CD4-positive, alpha-beta T cell (primary cell): Measurements from ENCODE around the gene MOB1B. TPM values are rescaled to one million over a fixed set of nuclear protein-coding genes. Genes with fewer than 3 reads are reported as not detected.
"Not testable (repeated sequence)": the region's sequence is repeated elsewhere in the genome, so short reads cannot be mapped to it uniquely, and the experiment has no call there.

Source experiments
- ATAC-seq: fragments of 200-7000 bp; cut with Tn5 transposase; one replicate; pipeline ENCODE4 v1.10.0; 2022; ENCODE audit warnings: mild to moderate bottlenecking; ENCODE audit not compliant: poor library complexity
- CTCF ChIA-PET: fragments of 350-600 bp; sonication (Branson Sonifier 250); formaldehyde crosslinking; loops from one replicate; lab custom pipeline; 2021; ENCODE audit warnings: antibody characterized with exemption, inconsistent platforms; lab: Charles Lee
- POLR2A ChIA-PET: fragments of 350-600 bp; sonication (Branson Sonifier 250); formaldehyde crosslinking; loops from one replicate; lab custom pipeline; 2021; ENCODE audit warnings: antibody characterized with exemption, inconsistent platforms; lab: Charles Lee
- DNase-seq, 14 experiments: peaks; one replicate each; pipeline ENCODE4 v3.0.0-alpha.2; 2013 to 2020; ENCODE audit warnings: mixed read lengths in 2 of 14
- H3K27ac ChIP-seq, 2 donors: one replicate each; pipeline versions ENCODE4 v1.5.1 to v1.7.0; 2013; ENCODE audit warnings: low read length in 2 of 2, low read depth in 1 of 2, mild to moderate bottlenecking in 1 of 2
- H3K27me3 ChIP-seq, 2 experiments: 1 replicate in 1 of 2; 2 replicates in 1 of 2; pipeline versions ENCODE4 v1.6.1 to v1.7.0; 2013; ENCODE audit warnings: low read length in 2 of 2, control low read depth in 1 of 2, mild to moderate bottlenecking in 1 of 2, moderate library complexity in 1 of 2; ENCODE audit not compliant: insufficient read depth in 2 of 2, control insufficient read depth in 1 of 2
- H3K36me3 ChIP-seq: one replicate; pipeline ENCODE4 v1.6.1; 2013; ENCODE audit warnings: low read length, control low read depth; ENCODE audit not compliant: insufficient read depth
- H3K4me1 ChIP-seq: one replicate; pipeline ENCODE4 v1.6.1; 2013; ENCODE audit warnings: low read length, control low read depth; ENCODE audit not compliant: insufficient read depth
- H3K4me3 ChIP-seq: one replicate; pipeline ENCODE4 v1.5.1; 2013; ENCODE audit warnings: mild to moderate bottlenecking, low read length, moderate library complexity
- H3K9me3 ChIP-seq, 2 experiments: 1 replicate in 1 of 2; 2 replicates in 1 of 2; pipeline versions ENCODE4 v1.6.1 to v1.7.0; 2013; ENCODE audit warnings: low read length in 2 of 2, mild to moderate bottlenecking in 2 of 2, control low read depth in 1 of 2, moderate library complexity in 1 of 2; ENCODE audit not compliant: control insufficient read depth in 1 of 2, insufficient read depth in 1 of 2
- H3K27ac Mint-ChIP-seq: one replicate; pipeline ENCODE4 v1.8.0; 2020; ENCODE audit warnings: mixed read lengths
- H3K27me3 Mint-ChIP-seq: one replicate; pipeline ENCODE4 v1.8.0; 2021; ENCODE audit warnings: mixed read lengths
- H3K36me3 Mint-ChIP-seq: one replicate; pipeline ENCODE4 v1.8.0; 2021; ENCODE audit warnings: low read depth, mixed read lengths
- H3K4me1 Mint-ChIP-seq: one replicate; pipeline ENCODE4 v1.8.0; 2021; ENCODE audit warnings: low read depth, mixed read lengths
- H3K4me3 Mint-ChIP-seq: one replicate; pipeline ENCODE4 v1.8.0; 2020; ENCODE audit warnings: mild to moderate bottlenecking, mixed read lengths
- H3K9me3 Mint-ChIP-seq: one replicate; pipeline ENCODE4 v1.8.0; 2020; ENCODE audit warnings: mixed read lengths
- CTCF ChIP-seq: fragments of 200-600 bp; IDR thresholded peaks from one replicate; pipeline ENCODE4 v1.8.0; 2022; ENCODE audit warnings: antibody characterized with exemption, mild to moderate bottlenecking
- intact Hi-C, 2 experiments: fragments of 100-400 bp; cut with DNase I in 1 of 2; cut with micrococcal nuclease in 1 of 2; formaldehyde crosslinking; loops; one replicate each; pipeline versions ENCODE4 v1.15.1 to v1.9.0; 2023 to 2025; cut with DNase I, micrococcal nuclease
- total RNA-seq, 174 experiments: library from RNA in 2 of 174; stranded (reverse) in 2 of 174; gene quantifications; one replicate each; pipeline ENCODE4 v1.2.3 and lab custom pipeline; 2021 to 2026

Gene MOB1B
- total RNA-seq, 2 experiments from 2014 or later, result 13.1 to 13.4 TPM

DNA sequence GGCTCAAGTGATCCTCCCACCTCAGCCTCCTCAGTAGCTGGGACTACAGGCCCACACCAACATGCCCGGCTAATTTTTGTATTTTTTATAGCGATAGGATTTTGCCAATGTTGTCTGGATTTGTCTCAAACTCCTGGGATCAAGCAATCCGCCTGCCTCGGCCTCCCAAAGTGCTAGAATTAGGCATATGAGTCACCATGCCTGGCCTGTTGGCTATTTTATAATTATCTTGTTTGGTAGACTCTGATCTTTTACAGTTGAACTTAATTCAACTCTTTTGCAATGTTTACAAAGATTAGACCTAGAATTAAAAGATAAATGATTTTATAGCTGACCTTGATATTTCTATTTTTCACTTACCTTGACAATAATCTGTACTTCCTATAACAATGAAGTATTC, 109.3 kb downstream of the MOB1B start:
- H3K4me1 ChIP-seq, result peaks cover 2% of the 10 kb centered on the region
- H3K27me3 ChIP-seq, result no peaks in the 10 kb centered on the region
- Mint-ChIP-seq H3K27ac (no peak overlapping the region), H3K27me3 (no peaks in the 10 kb centered on the region), H3K4me1 (peaks cover 36% of the 10 kb centered on the region), H3K36me3 (peaks cover 53% of the 10 kb centered on the region), H3K9me3 (no peaks in the 10 kb centered on the region), H3K4me3 (no peak overlapping the region)
- ATAC-seq (no peak), DNase-seq (no peak)
- no peak overlapping the region for H3K4me3 ChIP-seq
- peaks cover 10% of the 10 kb centered on the region for H3K36me3 ChIP-seq
- TF ChIP-seq CTCF, result no peak
- intact Hi-C loops, result loop anchor here in 1 of 2 experiments (2.0 kb wide), 1 partner anchor 27 kb away; no protein-coding TSS in a partner anchor
- no peaks in the 10 kb centered on the region for H3K9me3 ChIP-seq
- ChIA-PET CTCF (interaction anchor here (1.4 kb wide), 1 partner anchor 13 kb away, joined by 5 read pairs; no protein-coding TSS in a partner anchor), POLR2A (no interaction called here)
- no peak overlapping the region for H3K27ac ChIP-seq

DNA sequence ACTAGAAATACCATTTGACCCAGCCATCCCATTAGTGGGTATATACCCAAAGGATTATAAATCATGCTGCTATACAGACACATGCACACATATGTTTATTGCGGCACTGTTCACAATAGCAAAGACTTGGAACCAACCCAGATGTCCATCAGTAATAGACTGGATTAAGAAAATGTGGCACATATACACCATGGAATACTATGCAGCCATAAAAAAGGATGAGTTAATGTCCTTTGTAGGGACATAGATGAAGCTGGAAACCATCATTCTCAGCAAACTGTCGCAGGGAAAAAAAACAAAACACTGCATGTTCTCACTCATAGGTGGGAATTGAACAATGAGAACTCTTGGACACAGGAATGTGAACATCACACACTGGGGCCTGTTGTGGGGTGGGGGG, 115.2 kb downstream of the MOB1B start:
- H3K27me3 ChIP-seq, H3K27me3 Mint-ChIP-seq, H3K4me1 ChIP-seq, H3K9me3 Mint-ChIP-seq, intact Hi-C loops, H3K36me3 ChIP-seq, H3K4me3 Mint-ChIP-seq, CTCF ChIA-PET, H3K4me3 ChIP-seq, ATAC-seq, H3K9me3 ChIP-seq, H3K27ac ChIP-seq, DNase-seq: not testable (repeated sequence)
- peaks cover 50% of the 10 kb centered on the region for H3K36me3 Mint-ChIP-seq
- POLR2A ChIA-PET, result interaction anchor here (0.6 kb wide), 1 partner anchor 281 kb away, joined by 3 read pairs; no protein-coding TSS in a partner anchor
- H3K27ac Mint-ChIP-seq, result peak overlapping the region; percentile 12
- H3K4me1 Mint-ChIP-seq, result peaks cover 12% of the 10 kb centered on the region

- H3K36me3 Mint-ChIP-seq, result peaks cover 51% of the 10 kb centered on the region
- no peaks in the 10 kb centered on the region for H3K9me3 Mint-ChIP-seq
- H3K4me1 ChIP-seq, result no peaks in the 10 kb centered on the region
- H3K4me3 ChIP-seq, result no peak overlapping the region
- no peak for TF ChIP-seq CTCF
- no peaks in the 10 kb centered on the region for H3K27me3 ChIP-seq
- ChIA-PET CTCF (interaction anchor here (0.7 kb wide), 1 partner anchor 34 kb away, joined by 3 read pairs; no protein-coding TSS in a partner anchor), POLR2A (no interaction called here)
- peaks cover 24% of the 10 kb centered on the region for H3K36me3 ChIP-seq
- H3K27ac ChIP-seq, result no peak overlapping the region
- no peaks in the 10 kb centered on the region for H3K9me3 ChIP-seq
- H3K4me3 Mint-ChIP-seq, result no peak overlapping the region
- no peak for ATAC-seq
- no peak for DNase-seq
- intact Hi-C loops, result no loop called here
- H3K4me1 Mint-ChIP-seq, result peaks cover 12% of the 10 kb centered on the region
- peak overlapping the region; percentile 49 for H3K27ac Mint-ChIP-seq
- no peaks in the 10 kb centered on the region for H3K27me3 Mint-ChIP-seq
Observed at GRCh38 chr4:71020611-71021010, 118.4 kb downstream of the MOB1B start.

DNA sequence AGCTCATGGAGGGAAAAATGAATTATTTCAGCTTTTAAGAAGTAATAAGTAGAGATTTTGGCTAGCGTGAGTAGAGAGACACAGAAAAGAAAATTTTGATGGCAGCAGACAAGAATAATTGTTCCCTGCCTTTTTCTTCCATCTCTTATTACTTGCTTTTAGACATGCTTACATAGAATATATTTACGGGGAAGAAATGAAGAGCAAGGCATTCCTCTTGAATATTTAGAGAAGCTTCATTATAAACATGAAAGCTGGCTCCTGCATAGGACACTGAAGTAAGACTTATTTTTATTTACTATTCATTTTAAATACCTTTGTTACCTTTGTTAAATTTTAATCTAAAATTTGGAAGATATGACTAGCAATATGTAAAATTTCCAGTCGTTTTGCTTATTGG, 123.5 kb downstream of the MOB1B start:
- intact Hi-C loops, result no loop called here
- no peak for TF ChIP-seq CTCF
- H3K9me3 ChIP-seq, result no peaks in the 10 kb centered on the region
- POLR2A ChIA-PET, result interaction anchor here (0.9 kb wide), 1 partner anchor 320 kb away, joined by 4 read pairs; no protein-coding TSS in a partner anchor
- ATAC-seq (no peak), DNase-seq (no peak)
- H3K9me3 Mint-ChIP-seq, result no peaks in the 10 kb centered on the region
- CTCF ChIA-PET, result interaction anchor here (1.0 to 1.3 kb wide), 3 partner anchors 15 to 38 kb away, joined by 3 to 5 read pairs (median 4); no protein-coding TSS in a partner anchor
- no peaks in the 10 kb centered on the region for H3K4me1 ChIP-seq
- no peaks in the 10 kb centered on the region for H3K27me3 Mint-ChIP-seq
- H3K4me3 Mint-ChIP-seq, result no peak overlapping the region
- H3K36me3 Mint-ChIP-seq, result peaks cover 80% of the 10 kb centered on the region
- H3K27ac ChIP-seq, result no peak overlapping the region
- H3K4me3 ChIP-seq, result no peak overlapping the region
- peaks cover 7% of the 10 kb centered on the region for H3K4me1 Mint-ChIP-seq
- peaks cover 66% of the 10 kb centered on the region for H3K36me3 ChIP-seq
- H3K27ac Mint-ChIP-seq, result peak overlapping the region; percentile 46
- no peaks in the 10 kb centered on the region for H3K27me3 ChIP-seq
